Measurements from ENCODE around the gene RFX3.

The RFX3 gene

GRCh38 chr9:3431890-3432289 lies 93.9 kb downstream of the RFX3 start:
- no peak for DNase-seq

- DNase-seq, result no peak
Observed at GRCh38 chr9:3419893-3420292, 105.9 kb downstream of the RFX3 start.

DNA sequence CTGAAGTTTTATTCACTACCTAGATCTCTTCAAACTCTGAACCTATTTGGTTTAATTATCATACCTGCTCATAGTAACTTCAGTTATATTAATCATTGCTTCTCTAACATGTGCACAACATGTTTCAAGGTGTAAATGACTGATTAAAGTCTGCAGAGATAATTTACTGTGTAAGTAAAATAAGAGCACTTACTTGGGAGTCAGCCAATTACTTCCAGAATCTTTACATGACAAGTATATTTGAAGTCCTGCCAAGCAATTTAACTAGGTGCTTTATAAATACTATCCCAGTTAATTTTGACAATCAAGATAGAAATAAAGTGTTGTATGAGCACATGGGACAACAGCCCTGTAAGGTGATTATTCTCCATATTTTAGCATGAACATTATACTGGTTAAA lies 109.9 kb downstream of the RFX3 start:
- DNase-seq, result no peak

DNA sequence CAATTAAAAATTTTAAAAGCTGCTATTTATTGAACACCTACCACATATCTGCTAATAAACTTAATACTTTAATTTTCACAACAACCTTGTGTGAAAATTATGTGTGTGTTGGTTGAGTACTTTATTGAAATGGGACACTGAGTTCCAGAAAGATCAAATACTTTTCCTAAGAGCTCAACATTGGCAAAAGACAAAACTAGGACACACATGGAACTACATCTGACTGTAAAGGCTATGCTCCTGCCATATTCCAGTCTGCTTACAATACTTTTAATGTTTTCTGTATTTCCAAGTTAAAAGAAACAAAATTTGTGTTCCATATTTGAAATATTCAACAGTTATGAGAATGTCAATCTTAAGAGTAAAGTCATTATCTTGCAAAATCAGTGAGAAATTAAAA lies 111.8 kb downstream of the RFX3 start:
- DNase-seq, result no peak

GRCh38 chr9:3410461-3410860 lies 115.3 kb downstream of the RFX3 start:
- no peak for DNase-seq

DNA sequence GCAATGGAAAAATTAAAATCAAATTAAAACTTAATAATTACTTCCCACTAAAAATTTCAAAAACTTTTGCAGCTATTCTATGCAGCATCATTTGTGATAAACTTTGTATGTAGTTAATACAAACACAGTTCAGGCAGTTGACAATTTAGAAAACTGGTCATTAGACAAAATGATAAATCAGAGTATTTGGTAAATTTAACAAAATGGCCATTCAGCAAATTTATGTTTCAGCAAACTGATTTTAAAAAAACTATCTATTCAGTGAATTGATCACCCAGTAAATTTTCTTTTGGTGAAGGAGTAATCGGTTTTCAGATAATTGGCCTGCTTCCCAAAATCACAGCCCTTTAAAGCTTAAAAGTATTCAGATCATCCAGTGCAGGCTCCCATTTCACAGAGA lies 116.3 kb downstream of the RFX3 start:
- DNase-seq, result no peak

DNA sequence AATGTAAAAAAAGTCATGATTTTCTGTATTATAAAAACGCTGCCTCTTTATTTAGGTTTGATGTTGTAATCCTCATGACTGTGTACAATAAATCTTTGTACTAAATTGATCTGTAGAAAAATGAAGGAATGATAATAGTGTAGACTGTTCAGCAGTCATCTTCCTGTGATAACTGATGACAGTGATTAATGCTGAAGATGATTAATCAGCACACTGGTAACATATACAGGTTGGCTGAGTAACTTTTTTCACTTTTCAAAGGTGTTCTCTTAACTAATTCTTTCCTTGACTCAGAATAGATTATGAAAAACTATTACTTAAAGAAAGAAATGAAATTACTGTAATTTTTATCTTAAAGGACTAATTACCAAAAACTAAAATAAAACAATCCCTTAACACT lies 122.5 kb downstream of the RFX3 start:
- no peak for DNase-seq

DNA sequence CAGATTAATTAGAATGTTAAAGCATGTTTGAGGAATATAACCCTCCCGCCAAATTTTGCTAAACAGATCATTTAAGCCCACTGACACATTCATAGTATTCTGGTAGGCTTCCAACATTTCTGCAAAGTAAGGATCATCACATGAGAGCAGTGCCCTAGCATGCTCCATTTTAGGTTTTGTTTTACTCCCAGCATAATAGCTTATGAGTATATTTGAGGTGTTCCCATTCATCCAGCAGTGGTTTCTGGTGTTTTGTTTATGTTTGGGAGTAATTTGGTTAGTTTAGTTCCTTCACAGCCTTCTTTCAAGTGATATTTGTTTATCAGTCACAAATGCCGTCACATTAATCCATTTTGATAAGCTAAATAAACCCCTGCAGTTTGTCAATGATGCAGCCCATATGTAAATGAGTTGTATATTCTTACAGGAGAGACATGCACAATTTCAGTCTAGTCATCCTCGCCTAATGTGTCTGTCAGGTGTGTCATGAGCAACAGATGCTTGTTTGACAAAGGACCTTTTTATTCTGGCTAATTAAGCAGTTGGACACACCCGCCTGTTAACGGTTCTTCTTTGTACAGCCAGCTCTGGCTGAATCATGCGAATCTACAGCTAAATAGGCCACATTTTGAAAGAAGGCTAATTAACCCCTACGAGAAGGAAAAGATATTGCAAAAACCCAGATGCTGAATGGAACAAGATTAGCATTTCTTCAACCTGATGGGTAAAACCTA lies 124.4 kb downstream of the RFX3 start:
- DNase-seq, result no peak

GRCh38 chr9:3398232-3398648 lies 127.6 kb downstream of the RFX3 start:
- DNase-seq, result no peak

- no peak for DNase-seq
Observed at GRCh38 chr9:3397766-3398165, 128.0 kb downstream of the RFX3 start.

- DNase-seq, result no peak
Observed at GRCh38 chr9:3391414-3391813, 134.4 kb downstream of the RFX3 start.

- DNase-seq, result peak; percentile 22
Observed at GRCh38 chr9:3386753-3387152, 139.0 kb downstream of the RFX3 start.

- peak; percentile 88 for DNase-seq
Observed at GRCh38 chr9:3385871-3386270, 139.9 kb downstream of the RFX3 start.

- no peak for DNase-seq
Observed at GRCh38 chr9:3371842-3372241, 154.0 kb downstream of the RFX3 start.

- no peak for DNase-seq
Observed at GRCh38 chr9:3370715-3371114, 155.1 kb downstream of the RFX3 start.

- no peak for DNase-seq
Observed at GRCh38 chr9:3367185-3367584, 158.6 kb downstream of the RFX3 start.

DNA sequence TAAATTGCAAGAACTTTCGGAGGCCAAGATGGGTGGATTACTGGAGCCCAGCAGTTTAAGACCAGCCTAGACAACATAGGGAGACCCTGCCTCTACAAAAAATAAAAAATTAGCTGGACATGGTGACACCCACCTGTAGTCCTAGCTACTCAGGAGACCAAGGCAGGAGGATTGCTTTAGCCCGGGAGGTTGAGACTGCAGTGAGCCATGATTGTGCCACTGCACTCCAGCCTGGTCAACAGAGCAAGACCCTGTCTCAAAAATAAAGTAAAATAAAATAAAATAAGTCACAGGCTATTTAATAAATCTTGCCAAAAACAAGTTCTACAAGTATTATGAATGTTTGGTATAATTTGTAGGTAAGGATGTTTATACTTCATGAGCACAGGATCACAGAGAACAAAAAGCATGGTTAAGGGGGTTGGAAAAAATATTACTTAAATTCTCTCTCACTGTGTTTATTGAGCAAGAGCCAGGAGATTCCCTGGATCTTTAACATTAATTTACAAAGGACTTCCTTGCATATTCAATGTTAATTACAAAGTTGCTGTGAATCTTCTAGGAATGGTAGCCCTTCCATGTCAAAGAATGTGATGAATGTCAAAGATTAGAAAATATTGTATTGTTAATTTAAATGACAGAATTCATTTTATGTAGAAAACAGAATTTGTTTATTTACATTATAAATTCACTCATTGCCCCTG lies 164.0 kb downstream of the RFX3 start:
- no peak for DNase-seq

- DNase-seq, result no peak
Observed at GRCh38 chr9:3361116-3361515, 164.7 kb downstream of the RFX3 start.

- no peak for DNase-seq
Observed at GRCh38 chr9:3360245-3360644, 165.6 kb downstream of the RFX3 start.

DNA sequence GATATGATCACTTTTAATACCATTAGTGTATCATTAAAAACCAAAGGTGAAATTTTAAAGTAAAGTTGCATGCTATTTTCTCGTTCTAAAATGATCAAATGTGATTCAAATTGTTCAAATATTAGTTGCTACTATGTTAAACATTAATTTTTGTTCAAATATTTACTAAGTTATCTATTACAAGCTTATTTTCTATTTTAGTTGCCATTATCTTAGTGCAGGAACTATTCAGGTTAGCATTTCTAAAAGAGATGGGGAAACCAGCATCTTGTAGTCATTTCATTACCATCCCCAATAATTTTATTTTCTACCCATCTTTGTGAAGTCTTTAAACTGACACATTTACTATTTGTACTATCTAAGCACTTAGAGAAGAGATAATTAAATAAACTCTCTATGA lies 166.0 kb downstream of the RFX3 start:
- no peak for DNase-seq

DNA sequence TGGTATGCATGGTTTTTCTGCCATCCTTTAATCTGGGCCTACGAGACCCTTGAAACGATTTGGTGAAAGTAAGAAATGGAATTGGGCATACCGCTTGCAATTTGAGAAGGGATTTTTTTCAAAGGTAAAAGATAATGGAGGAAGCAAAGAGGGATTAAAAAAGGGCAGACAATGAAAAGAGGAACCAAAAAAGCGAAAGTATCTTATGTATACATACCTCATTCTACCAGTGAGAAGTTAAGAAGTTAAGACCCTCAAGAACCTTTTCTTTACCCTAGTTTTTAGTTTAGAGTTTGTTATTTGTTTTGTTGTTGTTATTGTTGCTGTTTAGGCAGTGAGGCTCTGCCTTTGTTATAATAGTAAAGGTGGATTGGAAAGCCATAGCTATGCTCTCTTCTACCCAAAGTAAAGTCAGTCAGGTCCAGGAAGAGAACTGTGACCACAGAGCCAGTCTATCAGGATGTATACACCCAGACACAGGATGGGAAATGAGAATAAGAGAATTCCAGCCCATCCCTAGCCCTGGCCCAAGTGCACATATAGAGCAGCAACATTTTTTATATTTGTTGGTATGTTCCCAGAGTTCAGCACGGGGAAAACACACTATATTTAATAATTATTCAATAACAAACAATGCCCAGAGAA lies 166.6 kb downstream of the RFX3 start:
- no peak for DNase-seq

- DNase-seq, result no peak
Observed at GRCh38 chr9:3348169-3348568, 177.6 kb downstream of the RFX3 start.

GRCh38 chr9:3346549-3346948 lies 179.3 kb downstream of the RFX3 start:
- no peak for DNase-seq

DNA sequence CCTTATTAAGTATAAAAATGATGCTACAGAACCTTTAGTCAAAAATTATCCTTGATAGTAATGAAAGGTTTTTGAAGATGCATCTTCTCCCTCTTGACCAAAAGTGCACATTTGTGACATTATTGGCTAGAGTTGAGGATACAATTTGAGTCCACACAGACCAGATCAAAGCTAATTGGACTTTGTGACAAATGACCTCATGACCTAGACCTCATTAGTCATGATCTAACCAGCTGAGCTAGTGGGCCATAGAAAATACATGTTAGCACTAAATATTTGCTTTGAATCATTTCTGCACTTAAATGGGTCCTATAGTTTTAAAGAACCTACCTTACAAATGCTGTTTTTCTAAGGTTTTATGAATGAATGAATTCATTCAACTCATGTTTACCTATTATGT lies 182.1 kb downstream of the RFX3 start:
- no peak for DNase-seq

Data from activated CD4-positive, alpha-beta T cell treated with anti-CD3 and anti-CD28 coated beads, Interleukin-2, Interleukin-6, amounts not matched to agents 100 ng/mL and 50 ng/mL, durations not matched to agents 16 hours and 8 hours (primary cell).